ENCODE measurements around the gene SMCR8.

The SMCR8 gene, protein sequence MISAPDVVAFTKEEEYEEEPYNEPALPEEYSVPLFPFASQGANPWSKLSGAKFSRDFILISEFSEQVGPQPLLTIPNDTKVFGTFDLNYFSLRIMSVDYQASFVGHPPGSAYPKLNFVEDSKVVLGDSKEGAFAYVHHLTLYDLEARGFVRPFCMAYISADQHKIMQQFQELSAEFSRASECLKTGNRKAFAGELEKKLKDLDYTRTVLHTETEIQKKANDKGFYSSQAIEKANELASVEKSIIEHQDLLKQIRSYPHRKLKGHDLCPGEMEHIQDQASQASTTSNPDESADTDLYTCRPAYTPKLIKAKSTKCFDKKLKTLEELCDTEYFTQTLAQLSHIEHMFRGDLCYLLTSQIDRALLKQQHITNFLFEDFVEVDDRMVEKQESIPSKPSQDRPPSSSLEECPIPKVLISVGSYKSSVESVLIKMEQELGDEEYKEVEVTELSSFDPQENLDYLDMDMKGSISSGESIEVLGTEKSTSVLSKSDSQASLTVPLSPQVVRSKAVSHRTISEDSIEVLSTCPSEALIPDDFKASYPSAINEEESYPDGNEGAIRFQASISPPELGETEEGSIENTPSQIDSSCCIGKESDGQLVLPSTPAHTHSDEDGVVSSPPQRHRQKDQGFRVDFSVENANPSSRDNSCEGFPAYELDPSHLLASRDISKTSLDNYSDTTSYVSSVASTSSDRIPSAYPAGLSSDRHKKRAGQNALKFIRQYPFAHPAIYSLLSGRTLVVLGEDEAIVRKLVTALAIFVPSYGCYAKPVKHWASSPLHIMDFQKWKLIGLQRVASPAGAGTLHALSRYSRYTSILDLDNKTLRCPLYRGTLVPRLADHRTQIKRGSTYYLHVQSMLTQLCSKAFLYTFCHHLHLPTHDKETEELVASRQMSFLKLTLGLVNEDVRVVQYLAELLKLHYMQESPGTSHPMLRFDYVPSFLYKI

DNA sequence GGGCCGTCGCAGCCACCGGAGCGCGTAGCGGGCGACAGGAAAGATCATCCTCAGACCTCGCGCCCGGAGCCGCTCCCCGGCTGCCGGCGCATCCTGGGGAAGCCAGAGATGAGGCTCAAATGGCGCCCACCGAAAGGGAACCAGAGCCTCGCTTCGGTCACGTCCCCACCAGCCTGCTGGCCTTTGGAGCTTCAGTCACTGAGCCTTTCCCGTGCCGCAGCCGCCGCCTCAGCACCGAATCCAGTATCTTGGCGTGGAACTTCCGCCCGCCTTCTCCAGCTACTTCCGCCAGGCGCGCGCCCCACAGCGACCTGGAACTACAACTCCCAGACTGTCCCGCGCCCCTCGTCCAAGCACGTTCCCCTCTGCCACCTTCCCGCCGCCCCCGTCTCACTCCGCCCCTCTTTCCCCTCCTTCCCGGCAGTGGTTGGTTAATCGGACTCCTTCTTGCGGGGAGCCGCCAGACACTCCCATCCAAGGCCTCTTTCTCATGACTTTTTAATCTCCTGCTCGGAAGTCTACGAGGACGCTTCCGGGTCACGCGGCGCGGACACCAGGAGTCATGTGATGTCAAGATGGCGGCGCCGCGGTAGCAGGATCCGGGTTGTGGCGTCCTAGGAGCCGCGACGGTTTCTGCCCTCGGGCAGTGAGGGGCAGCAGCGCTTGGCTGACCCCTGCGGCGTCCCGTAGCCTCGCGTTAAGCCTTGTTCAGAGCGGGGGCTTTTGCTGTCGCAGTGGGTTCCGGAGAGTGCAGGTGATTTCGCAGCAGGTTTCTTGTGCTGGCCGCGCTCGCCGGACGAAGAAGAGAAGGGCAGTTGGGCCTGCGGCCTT, at the start of gene SMCR8, which contains the start of gene TOP3A:
Gene SMCR8, plus strand, starts transcription at position 563 of the 831 bp plus-strand sequence. CDS start 497 bp downstream, outside the sequence.
Gene TOP3A, minus strand, starts transcription at position 264 of the 831 bp plus-strand sequence. Its CDS starts 216 bp downstream, at position 48.
- H3K9me3 ChIP-seq (ENCODE audit: low read depth, low read length): no peaks in the 10 kb centered on the region
- H3K36me3 ChIP-seq (ENCODE audit: insufficient read depth, low read length): peaks cover 28% of the 10 kb centered on the region
- peak within 1 kb of the TSS; percentile 91 for H3K9ac ChIP-seq (ENCODE audit: insufficient read length)
- peak; percentile 59 for DNase-seq (ENCODE audit: low read depth, low spot score)
- TF ChIP-seq EZH2 (IDR thresholded peaks at IDR 0.05) (no peak), POLR2AphosphoS5 (IDR thresholded peaks at IDR 0.05; ENCODE audit: borderline replicate concordance, low read depth, low read length) (peak; percentile 65)
- H3K27ac ChIP-seq: peak within 1 kb of the TSS; percentile 78
- peak within 1 kb of the TSS; percentile 96 for H3K4me3 ChIP-seq

GRCh38 chr17:18267366-18267765, 47.7 kb upstream of the SMCR8 start:
- DNase-seq (ENCODE audit: low read depth, low spot score): no peak
- Histone ChIP-seq H3K27ac (no peak overlapping the region), H3K36me3 (ENCODE audit: insufficient read depth, low read length) (no peaks in the 10 kb centered on the region), H3K4me3 (no peak overlapping the region), H3K9ac (ENCODE audit: insufficient read length) (no peak overlapping the region), H3K9me3 (ENCODE audit: low read depth, low read length) (no peaks in the 10 kb centered on the region)
- TF ChIP-seq EZH2 (IDR thresholded peaks at IDR 0.05) (no peak), POLR2AphosphoS5 (IDR thresholded peaks at IDR 0.05; ENCODE audit: borderline replicate concordance, low read depth, low read length) (no peak), FOXP2 (optimal IDR thresholded peaks at IDR 0.05; ENCODE audit: control extremely low read depth, extremely low read length, insufficient read depth) (no peak)

- no peak for DNase-seq (ENCODE audit: low read depth, low spot score)
- Histone ChIP-seq H3K36me3 (ENCODE audit: insufficient read depth, low read length) (peaks cover 2% of the 10 kb centered on the region; the same call in 1 of the 2 replicates), H3K9me3 (ENCODE audit: low read depth, low read length) (no peaks in the 10 kb centered on the region), H3K9ac (ENCODE audit: insufficient read length) (peak overlapping the region; percentile 32), H3K27ac (no peak overlapping the region), H3K4me3 (no peak overlapping the region)
- TF ChIP-seq EZH2 (IDR thresholded peaks at IDR 0.05) (no peak), POLR2AphosphoS5 (IDR thresholded peaks at IDR 0.05; ENCODE audit: borderline replicate concordance, low read depth, low read length) (no peak), FOXP2 (optimal IDR thresholded peaks at IDR 0.05; ENCODE audit: control extremely low read depth, extremely low read length, insufficient read depth) (no peak)
Observed at GRCh38 chr17:18267927-18268711, 47.0 kb upstream of the SMCR8 start.

DNA sequence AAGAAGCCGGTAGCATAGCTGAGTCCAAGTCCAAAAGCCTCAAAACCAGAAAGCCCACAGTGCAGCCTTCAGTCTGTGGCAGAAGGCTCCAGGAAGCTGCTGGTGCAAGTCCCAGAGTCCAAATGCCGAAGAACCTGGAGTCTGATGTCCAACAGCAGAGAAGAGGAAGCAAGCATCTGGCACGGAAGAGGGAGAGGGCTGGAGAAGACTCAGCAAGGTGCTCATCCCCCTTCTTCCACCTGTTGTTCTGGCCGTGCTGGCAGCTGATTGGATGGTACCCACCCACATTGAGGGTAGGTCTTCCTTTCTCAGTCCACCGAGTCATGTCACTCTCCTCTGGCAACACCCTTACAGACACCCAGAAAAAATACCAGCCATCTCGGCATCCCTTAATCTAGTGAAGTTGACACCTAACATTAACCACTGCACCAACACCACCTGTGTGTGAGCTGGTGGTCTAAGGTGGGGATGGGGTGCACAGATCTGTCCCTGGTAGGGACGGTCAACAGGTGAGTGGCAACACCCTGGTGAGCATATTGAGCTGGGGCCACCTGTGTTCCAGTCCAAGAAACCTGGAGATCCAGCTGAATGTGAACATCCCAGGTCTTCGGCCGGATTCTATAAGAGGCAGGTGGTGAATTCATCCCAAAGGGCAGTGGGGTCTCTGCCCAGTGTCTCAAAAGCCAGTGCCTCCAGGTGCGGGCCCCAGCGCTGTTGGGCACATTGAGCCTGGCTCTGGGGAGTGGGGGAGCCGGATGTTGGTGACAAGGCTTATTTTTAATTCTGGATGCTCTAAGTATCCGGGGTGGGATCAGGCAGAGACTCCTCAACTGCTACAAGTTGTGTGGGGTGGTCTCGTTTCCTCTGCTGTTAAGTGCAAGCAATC, 44.8 kb upstream of the SMCR8 start:
- H3K9ac ChIP-seq (ENCODE audit: insufficient read length): no peak overlapping the region
- no peaks in the 10 kb centered on the region for H3K9me3 ChIP-seq (ENCODE audit: low read depth, low read length)
- TF ChIP-seq EZH2 (IDR thresholded peaks at IDR 0.05) (no peak), FOXP2 (optimal IDR thresholded peaks at IDR 0.05; ENCODE audit: control extremely low read depth, extremely low read length, insufficient read depth) (no peak), POLR2AphosphoS5 (IDR thresholded peaks at IDR 0.05; ENCODE audit: borderline replicate concordance, low read depth, low read length) (no peak)
- no peak for DNase-seq (ENCODE audit: low read depth, low spot score)
- no peak overlapping the region for H3K4me3 ChIP-seq
- peaks cover 13% of the 10 kb centered on the region; the same call in 1 of the 2 replicates for H3K36me3 ChIP-seq (ENCODE audit: insufficient read depth, low read length)
- no peak overlapping the region for H3K27ac ChIP-seq

DNA sequence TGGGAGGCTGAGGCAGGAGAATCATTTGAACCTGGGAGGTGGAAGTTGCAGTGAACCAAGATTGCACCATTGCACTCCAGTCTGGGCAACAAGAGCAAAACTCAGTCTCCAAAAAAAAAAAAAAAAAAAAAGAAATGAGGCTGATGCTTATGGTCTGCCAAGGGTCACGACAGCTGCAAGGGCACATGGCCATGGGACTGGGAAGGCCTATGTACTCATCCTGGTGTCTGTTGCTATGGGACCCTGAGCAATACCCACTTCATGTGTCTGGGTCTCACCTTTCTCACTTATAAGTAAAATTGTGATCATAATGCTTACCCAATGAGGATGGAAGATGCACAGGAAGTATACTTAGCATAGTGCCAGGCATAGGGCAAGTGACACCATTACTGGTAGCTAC, 38.0 kb upstream of the SMCR8 start:
- Histone ChIP-seq H3K9me3 (ENCODE audit: low read depth, low read length) (no peaks in the 10 kb centered on the region), H3K4me3 (no peak overlapping the region), H3K36me3 (ENCODE audit: insufficient read depth, low read length) (peaks cover 61% of the 10 kb centered on the region), H3K27ac (no peak overlapping the region), H3K9ac (ENCODE audit: insufficient read length) (no peak overlapping the region)
- no peak for DNase-seq (ENCODE audit: low read depth, low spot score)
- no peak for TF ChIP-seq POLR2AphosphoS5 (IDR thresholded peaks at IDR 0.05; ENCODE audit: borderline replicate concordance, low read depth, low read length)
- no peak for TF ChIP-seq FOXP2 (optimal IDR thresholded peaks at IDR 0.05; ENCODE audit: control extremely low read depth, extremely low read length, insufficient read depth)
- no peak for TF ChIP-seq EZH2 (IDR thresholded peaks at IDR 0.05)

- H3K9ac ChIP-seq (ENCODE audit: insufficient read length): no peak overlapping the region
- peaks cover 72% of the 10 kb centered on the region for H3K36me3 ChIP-seq (ENCODE audit: insufficient read depth, low read length)
- no peak overlapping the region for H3K4me3 ChIP-seq
- TF ChIP-seq POLR2AphosphoS5 (IDR thresholded peaks at IDR 0.05; ENCODE audit: borderline replicate concordance, low read depth, low read length) (no peak), FOXP2 (optimal IDR thresholded peaks at IDR 0.05; ENCODE audit: control extremely low read depth, extremely low read length, insufficient read depth) (no peak), EZH2 (IDR thresholded peaks at IDR 0.05) (no peak)
- H3K9me3 ChIP-seq (ENCODE audit: low read depth, low read length): no peaks in the 10 kb centered on the region
- H3K27ac ChIP-seq: no peak overlapping the region
- DNase-seq (ENCODE audit: low read depth, low spot score): no peak
Observed at GRCh38 chr17:18278867-18279266, 36.2 kb upstream of the SMCR8 start.

Data from SK-N-MC (cell line).